Stomach (tissue), 9 donors: Measurements from ENCODE around the gene TFF2. TPM values are rescaled to one million over a fixed set of nuclear protein-coding genes. Genes with fewer than 3 reads are reported as not detected.

Source experiments
- DNase-seq, 2 donors: peaks; one replicate each; pipeline versions ENCODE4 v3.0.0 to v3.0.0-alpha.2; 2013 to 2019
- H3K27ac ChIP-seq, 5 donors: fragments of 200-600 bp in 4 of 5; sonication (generic) in 4 of 5; one replicate each; pipeline ENCODE4 v1.5.1; 2013 to 2019; ENCODE audit warnings: mild to moderate bottlenecking in 1 of 5, moderate library complexity in 1 of 5
- H3K27me3 ChIP-seq, 3 donors: fragments of 200-600 bp; sonication (generic); one replicate each; pipeline ENCODE4 v1.5.1; 2017 to 2019; ENCODE audit warnings: mixed run types in 1 of 3
- H3K36me3 ChIP-seq, 4 donors: fragments of 200-600 bp; sonication (generic); 1 replicate in 3 of 4; 2 replicates in 1 of 4; pipeline ENCODE4 v1.5.1; 2016 to 2019
- H3K4me1 ChIP-seq, 4 donors: fragments of 200-600 bp; sonication (generic); one replicate each; pipeline ENCODE4 v1.5.1; 2016 to 2019
- H3K4me3 ChIP-seq, 4 donors: fragments of 200-600 bp; sonication (generic) in 3 of 4; one replicate each; pipeline ENCODE4 v1.5.1; 2016 to 2019; ENCODE audit warnings: mild to moderate bottlenecking in 1 of 4
- H3K9me3 ChIP-seq, 4 donors: fragments of 200-600 bp; sonication (generic); one replicate each; pipeline ENCODE4 v1.5.1; 2016 to 2019
- CTCF ChIP-seq, 7 experiments: fragments of 450-650 bp in 4 of 7; fragments of 200-600 bp in 3 of 7; sonication (generic) in 3 of 7; IDR thresholded peaks; one replicate each; pipeline ENCODE4 v1.5.1; 2016 to 2019; ENCODE audit warnings: antibody characterized with exemption in 7 of 7, control low read depth in 2 of 7, mild to moderate bottlenecking in 1 of 7
- EP300 ChIP-seq: sonication (generic); formaldehyde crosslinking; IDR thresholded peaks from one replicate; pipeline ENCODE4 v1.6.1; 2017; ENCODE audit warnings: antibody characterized with exemption
- POLR2A ChIP-seq, 4 donors: fragments of 450-650 bp; IDR thresholded peaks; one replicate each; pipeline ENCODE4 v1.6.1; 2016; ENCODE audit warnings: antibody characterized with exemption in 4 of 4, control low read depth in 2 of 4, mild to moderate bottlenecking in 1 of 4, moderate library complexity in 1 of 4
- POLR2AphosphoS5 ChIP-seq, 3 donors: sonication (generic); formaldehyde crosslinking; IDR thresholded peaks; one replicate each; pipeline ENCODE4 v1.6.1; 2016; ENCODE audit warnings: antibody characterized with exemption in 3 of 3
- WGBS, 5 donors: extraction: QIAGEN DNeasy Blood & Tissue Kit in 3 of 5; methylation state at CpG; one replicate each; pipeline versions ENCODE4 v1.1.5 to v1.1.7; 2013 to 2018; 5-methylcytosine and 5-hydroxymethylcytosine counted together
- intact Hi-C: fragments of 100-400 bp; cut with DNase I; formaldehyde crosslinking; loops from one replicate; pipeline ENCODE4 v1.15.1; 2023; ENCODE audit warnings: low total_unique reads
- polyA plus RNA-seq, 3 donors: library from polyadenylated mRNA; stranded (reverse); fragments of 200-250 nt; gene quantifications; one replicate each; pipeline ENCODE4 v1.2.3, GENCODE V29; 2013
- total RNA-seq, 5 donors: library from RNA; depleted of rRNA; stranded (reverse); fragments of >200 nt; gene quantifications; one replicate each; pipeline versions ENCODE4 v1.1.0 to v1.2.3, GENCODE V29; 2014 to 2016
- donor health status: healthy with polysubstance abuse.
- donor health status: Bipolar disorder and iron deficiency.
- donor health status: healthy.

The TFF2 gene
- total and polyA plus RNA-seq, 8 donors: 2.3 to 2,979 (median 1,062) TPM

- Histone ChIP-seq H3K9me3 (no peaks in the 10 kb centered on the region), H3K4me3 (no peak overlapping the region), H3K27ac (peak overlapping the region; percentile 75 to 90 (median 85)), H3K4me1 (peaks cover 4 to 30% (median 16%) of the 10 kb centered on the region in 4 donors), H3K27me3 (peaks cover 0 to 15% (median 0%) of the 10 kb centered on the region in 3 donors), H3K36me3 (no peaks in the 10 kb centered on the region)
- TF ChIP-seq POLR2A (IDR thresholded peaks at IDR 0.05): no peak
- no peak for TF ChIP-seq CTCF (IDR thresholded peaks at IDR 0.05)
- WGBS, 5 donors: 65 to 77% (median 76%) methylated on average over 5 of the region's 5 CpGs
- intact Hi-C loops: no loop called here
- DNase-seq: no peak
These were observed 39.4 kb upstream of the TFF2 start for GRCh38 chr21:42390193-42390592.

GRCh38 chr21:42389449-42389835 lies 38.6 kb upstream of the TFF2 start:
- peak; percentile 83 to 90 for DNase-seq
- intact Hi-C loops: no loop called here
- H3K27ac ChIP-seq: peak overlapping the region; percentile 75 to 90 (median 85)
- 25 to 50% (median 35%) methylated on average over 6 of the region's 6 CpGs for WGBS, 5 donors
- H3K27me3 ChIP-seq: peaks cover 0 to 15% (median 0%) of the 10 kb centered on the region in 3 donors
- H3K36me3 ChIP-seq: no peaks in the 10 kb centered on the region
- TF ChIP-seq CTCF (IDR thresholded peaks at IDR 0.05) (no peak), POLR2AphosphoS5 (IDR thresholded peaks at IDR 0.05) (peak in 2 of 3 donors; percentile 45 to 56)
- peaks cover 8 to 38% (median 17%) of the 10 kb centered on the region in 4 donors for H3K4me1 ChIP-seq
- peak overlapping the region in 1 of 4 donors; percentile 22 for H3K4me3 ChIP-seq
- no peaks in the 10 kb centered on the region for H3K9me3 ChIP-seq

- Histone ChIP-seq H3K4me1 (peaks cover 10 to 43% (median 19%) of the 10 kb centered on the region in 4 donors), H3K27me3 (peaks cover 0 to 15% (median 0%) of the 10 kb centered on the region in 3 donors), H3K9me3 (no peaks in the 10 kb centered on the region), H3K4me3 (peak overlapping the region in 3 of 4 donors; percentile 7 to 22 (median 7)), H3K36me3 (no peaks in the 10 kb centered on the region), H3K27ac (peak overlapping the region; percentile 75 to 90 (median 85))
- WGBS, 5 donors: 27 to 48% (median 38%) methylated on average over 17 to 20 of the region's 20 CpGs
- intact Hi-C loops: no loop called here
- no peak for TF ChIP-seq EP300
- peak in 2 of 3 donors; percentile 33 to 60 for TF ChIP-seq POLR2AphosphoS5 (IDR thresholded peaks at IDR 0.05)
- peak; percentile 70 to 87 for DNase-seq
These were observed 38.1 kb upstream of the TFF2 start for GRCh38 chr21:42388740-42389448.

- Histone ChIP-seq H3K27ac (peak overlapping the region in 4 of 5 donors; percentile 75 to 90 (median 82)), H3K4me1 (peaks cover 10 to 44% (median 19%) of the 10 kb centered on the region in 4 donors), H3K4me3 (peak overlapping the region in 1 of 4 donors; percentile 22), H3K36me3 (no peaks in the 10 kb centered on the region), H3K9me3 (no peaks in the 10 kb centered on the region), H3K27me3 (peaks cover 0 to 24% (median 0%) of the 10 kb centered on the region in 3 donors)
- WGBS, 5 donors: 88 to 94% (median 93%) methylated on average over 6 of the region's 6 CpGs
- intact Hi-C loops: no loop called here
- TF ChIP-seq CTCF (IDR thresholded peaks at IDR 0.05) (no peak), EP300 (no peak), POLR2A (IDR thresholded peaks at IDR 0.05) (no peak), POLR2AphosphoS5 (IDR thresholded peaks at IDR 0.05) (no peak)
- no peak for DNase-seq
These were observed 37.1 kb upstream of the TFF2 start for GRCh38 chr21:42387843-42388340.

- Histone ChIP-seq H3K27me3 (peaks cover 0 to 26% (median 0%) of the 10 kb centered on the region in 3 donors), H3K9me3 (peaks cover 0 to 5% (median under 1%) of the 10 kb centered on the region in 4 donors), H3K27ac (peak overlapping the region in 1 of 5 donors; percentile 90), H3K4me3 (no peak overlapping the region), H3K4me1 (peaks cover 10 to 44% (median 19%) of the 10 kb centered on the region in 4 donors), H3K36me3 (no peaks in the 10 kb centered on the region)
- DNase-seq: no peak
- TF ChIP-seq EP300: no peak
- no peak for TF ChIP-seq CTCF (IDR thresholded peaks at IDR 0.05)
- no peak for TF ChIP-seq POLR2AphosphoS5 (IDR thresholded peaks at IDR 0.05)
- TF ChIP-seq POLR2A (IDR thresholded peaks at IDR 0.05): no peak
- WGBS, 5 donors: 52 to 68% (median 63%) methylated on average over 3 of the region's 3 CpGs
- intact Hi-C loops: no loop called here
These were observed 36.4 kb upstream of the TFF2 start for GRCh38 chr21:42387164-42387563.
